Caco-2 (cell line): Measurements from ENCODE around the gene PCDH15. TPM values are rescaled to one million over a fixed set of nuclear protein-coding genes. Genes with fewer than 3 reads are reported as not detected.

ENCODE experiments used
- BruUV-seq: library from RNA; stranded (reverse); fragments of 400-500 nt; replicated peaks from 2 replicates; lab custom pipeline; 2021; lab: Mats Ljungman, UMichigan
- CTCF ChIA-PET: fragments of 300-600 bp; sonication (Branson Sonifier 250); formaldehyde crosslinking; loops from one replicate; lab custom pipeline; 2022; ENCODE audit warnings: antibody characterized with exemption; lab: Charles Lee
- POLR2A ChIA-PET: fragments of 300-600 bp; sonication (Branson Sonifier 250); formaldehyde crosslinking; loops from one replicate; lab custom pipeline; 2022; ENCODE audit warnings: antibody characterized with exemption; lab: Charles Lee
- DNase-seq, 2 experiments: peaks; one replicate each; pipeline versions ENCODE4 v3.0.0 to v3.0.0-alpha.2; 2020 to 2022
- H3K27me3 ChIP-seq: replicated peaks from 2 replicates; pipeline ENCODE4 v1.6.0; 2011; ENCODE audit warnings: low read length; ENCODE audit not compliant: control insufficient read depth, insufficient read depth
- H3K36me3 ChIP-seq: 2 replicates; pipeline ENCODE4 v1.5.1; 2011; ENCODE audit warnings: low read length; ENCODE audit not compliant: control insufficient read depth, insufficient read depth
- H3K4me1 ChIP-seq: fragments of 250-450 bp; sonication (Bioruptor Pico); 2 replicates; pipeline ENCODE4 v1.5.1; 2020; ENCODE audit warnings: mild to moderate bottlenecking
- H3K4me3 ChIP-seq: 2 replicates; pipeline ENCODE4 v1.5.1; 2011; ENCODE audit warnings: low read depth, mild to moderate bottlenecking, control low read depth, low read length
- H3K9me3 ChIP-seq: fragments of 250-450 bp; sonication (Bioruptor Pico); 2 replicates; pipeline ENCODE4 v1.5.1; 2020; ENCODE audit warnings: mild to moderate bottlenecking, moderate library complexity
- H3K27ac Mint-ChIP-seq: one replicate; pipeline ENCODE4 v1.8.0; 2022; ENCODE audit warnings: mixed read lengths; ENCODE audit not compliant: unreplicated experiment
- H3K27me3 Mint-ChIP-seq: one replicate; pipeline ENCODE4 v1.8.0; 2022; ENCODE audit warnings: mixed read lengths; ENCODE audit not compliant: insufficient read depth, unreplicated experiment
- H3K36me3 Mint-ChIP-seq: one replicate; pipeline ENCODE4 v1.8.0; 2022; ENCODE audit warnings: mild to moderate bottlenecking, mixed read lengths; ENCODE audit not compliant: insufficient read depth, unreplicated experiment
- H3K4me1 Mint-ChIP-seq: one replicate; pipeline ENCODE4 v1.8.0; 2022; ENCODE audit warnings: low read depth, mixed read lengths; ENCODE audit not compliant: unreplicated experiment
- H3K4me3 Mint-ChIP-seq: one replicate; pipeline ENCODE4 v1.8.0; 2022; ENCODE audit warnings: mild to moderate bottlenecking, moderate library complexity, mixed read lengths; ENCODE audit not compliant: unreplicated experiment
- H3K9me3 Mint-ChIP-seq: one replicate; pipeline ENCODE4 v1.8.0; 2022; ENCODE audit warnings: mixed read lengths; ENCODE audit not compliant: unreplicated experiment
- CTCF ChIP-seq, 2 experiments: fragments of 200-600 bp in 1 of 2; IDR thresholded peaks; 1 replicate in 1 of 2; 2 replicates in 1 of 2; pipeline versions ENCODE4 v1.5.1 to v1.8.0; 2011 to 2022; ENCODE audit warnings: antibody characterized with exemption in 1 of 2, control low read depth in 1 of 2, inconsistent platforms in 1 of 2, low read depth in 1 of 2, low read length in 1 of 2, mild to moderate bottlenecking in 1 of 2, moderate library complexity in 1 of 2; ENCODE audit not compliant: insufficient read depth in 1 of 2, severe bottlenecking in 1 of 2, unreplicated experiment in 1 of 2
- intact Hi-C: fragments of 100-400 bp; cut with micrococcal nuclease; formaldehyde crosslinking; loops from one replicate; pipeline ENCODE4 v1.10.0; 2022; ENCODE audit not compliant: unreplicated experiment
- total RNA-seq: library from RNA; stranded (reverse); gene quantifications from 2 replicates; pipeline ENCODE4 v1.2.3, GENCODE V29; 2022

The PCDH15 gene
- total RNA-seq, 1 experiment from 2014 or later: 0.02 TPM

- TF ChIP-seq CTCF (IDR thresholded peaks at IDR 0.05; ENCODE audit: insufficient read depth in 1 of 2, low read depth in 1 of 2, low read length in 1 of 2, severe bottlenecking in 1 of 2, unreplicated experiment in 1 of 2): peak; percentile 45 to 49
- Mint-ChIP-seq H3K27ac (no peak overlapping the region), H3K36me3 (no peaks in the 10 kb centered on the region), H3K4me3 (no peak overlapping the region), H3K27me3 (no peaks in the 10 kb centered on the region), H3K4me1 (no peaks in the 10 kb centered on the region), H3K9me3 (peaks cover 11% of the 10 kb centered on the region)
- Histone ChIP-seq H3K27me3 (no peaks in the 10 kb centered on the region), H3K36me3 (no peaks in the 10 kb centered on the region), H3K9me3 (no peaks in the 10 kb centered on the region), H3K4me3 (no peak overlapping the region), H3K4me1 (no peaks in the 10 kb centered on the region)
- DNase-seq: no peak
- intact Hi-C loops: loop anchor here (1.0 kb wide), 1 partner anchor 269 kb away; no protein-coding TSS in a partner anchor
- POLR2A ChIA-PET: no interaction called here
- no TSS peak for BruUV-seq
- CTCF ChIA-PET: no interaction called here
Observed at GRCh38 chr10:54133203-54133602, 667.8 kb downstream of the PCDH15 start.

- no peak overlapping the region for H3K4me3 ChIP-seq
- POLR2A ChIA-PET: no interaction called here
- no peak for TF ChIP-seq CTCF (IDR thresholded peaks at IDR 0.05; ENCODE audit: insufficient read depth in 1 of 2, low read depth in 1 of 2, low read length in 1 of 2, severe bottlenecking in 1 of 2, unreplicated experiment in 1 of 2)
- no peaks in the 10 kb centered on the region for H3K27me3 ChIP-seq
- Mint-ChIP-seq H3K4me3 (no peak overlapping the region), H3K4me1 (no peaks in the 10 kb centered on the region), H3K9me3 (no peaks in the 10 kb centered on the region), H3K27me3 (no peaks in the 10 kb centered on the region), H3K27ac (no peak overlapping the region), H3K36me3 (no peaks in the 10 kb centered on the region)
- no TSS peak for BruUV-seq
- no peaks in the 10 kb centered on the region for H3K36me3 ChIP-seq
- intact Hi-C loops: no loop called here
- no peak for DNase-seq
- no peaks in the 10 kb centered on the region for H3K4me1 ChIP-seq
- no peaks in the 10 kb centered on the region for H3K9me3 ChIP-seq
- CTCF ChIA-PET: no interaction called here
Observed at GRCh38 chr10:54131833-54132232, 669.2 kb downstream of the PCDH15 start.

GRCh38 chr10:54130394-54130793 lies 670.6 kb downstream of the PCDH15 start:
- Mint-ChIP-seq H3K4me3 (no peak overlapping the region), H3K4me1 (no peaks in the 10 kb centered on the region), H3K36me3 (no peaks in the 10 kb centered on the region), H3K27ac (no peak overlapping the region), H3K9me3 (no peaks in the 10 kb centered on the region), H3K27me3 (no peaks in the 10 kb centered on the region)
- H3K36me3 ChIP-seq: no peaks in the 10 kb centered on the region
- DNase-seq: no peak
- BruUV-seq: no TSS peak
- CTCF ChIA-PET: no interaction called here
- intact Hi-C loops: no loop called here
- no peaks in the 10 kb centered on the region for H3K9me3 ChIP-seq
- POLR2A ChIA-PET: interaction anchor here (0.6 kb wide), 1 partner anchor 77 kb away, joined by 3 read pairs; no protein-coding TSS in a partner anchor
- H3K27me3 ChIP-seq: no peaks in the 10 kb centered on the region
- no peak for TF ChIP-seq CTCF (IDR thresholded peaks at IDR 0.05; ENCODE audit: insufficient read depth in 1 of 2, low read depth in 1 of 2, low read length in 1 of 2, severe bottlenecking in 1 of 2, unreplicated experiment in 1 of 2)
- no peaks in the 10 kb centered on the region for H3K4me1 ChIP-seq
- H3K4me3 ChIP-seq: no peak overlapping the region
